ENCODE measurements around the gene PCLO.

GRCh38 chr7:83162402-83163256 is at the start of gene PCLO:
- TF ChIP-seq POU2F2 (IDR thresholded peaks at IDR 0.05; ENCODE audit: low read depth, low read length) (no peak), POLR2A (IDR thresholded peaks at IDR 0.05; ENCODE audit: low read depth, low read length) (no peak), TAF1 (IDR thresholded peaks at IDR 0.05; ENCODE audit: low read depth, low read length) (no peak), PAX5 (IDR thresholded peaks at IDR 0.05; ENCODE audit: insufficient read depth, low read length, severe bottlenecking) (no peak), POLR2AphosphoS5 (IDR thresholded peaks at IDR 0.05; ENCODE audit: low read depth, low read length) (no peak)

Data from GM12891 (cell line).